Measurements from ENCODE around the gene SORL1-AS1.

SORL1-AS1 gene

GRCh38 chr11:121455115-121455514 is 2.3 kb upstream of the SORL1-AS1 start:
- no peak overlapping the region for H3K4me3 ChIP-seq (ENCODE audit: control insufficient read depth, low read depth, low read length)
- no peak for TF ChIP-seq CTCF (conservative IDR thresholded peaks at IDR 0.05; ENCODE audit: control insufficient read depth, insufficient read depth, low read depth, low read length)
- no peak for DNase-seq (ENCODE audit: low read depth)

- no peak for TF ChIP-seq CTCF (conservative IDR thresholded peaks at IDR 0.05; ENCODE audit: control insufficient read depth, insufficient read depth, low read depth, low read length)
- DNase-seq (ENCODE audit: low read depth), result no peak
- no peak overlapping the region for H3K4me3 ChIP-seq (ENCODE audit: control insufficient read depth, low read depth, low read length)
These were observed 977 bp upstream of the SORL1-AS1 start for GRCh38 chr11:121453589-121454299.

- DNase-seq (ENCODE audit: low read depth), result peak; percentile 23
- H3K4me3 ChIP-seq (ENCODE audit: control insufficient read depth, low read depth, low read length), result peak within 1 kb of the TSS; percentile 33
- TF ChIP-seq CTCF (conservative IDR thresholded peaks at IDR 0.05; ENCODE audit: control insufficient read depth, insufficient read depth, low read depth, low read length), result peak; percentile 30
These were observed 670 bp downstream of the SORL1-AS1 start, which contains the start of gene SORL1 for GRCh38 chr11:121451986-121452608. Gene SORL1 (plus strand): TSS chr11:121452314. CDS start chr11:121452332, 18 bp downstream.

GRCh38 chr11:121451178-121451985 is 1.4 kb downstream of the SORL1-AS1 start:
- no peak for DNase-seq (ENCODE audit: low read depth)
- no peak for TF ChIP-seq CTCF (conservative IDR thresholded peaks at IDR 0.05; ENCODE audit: control insufficient read depth, insufficient read depth, low read depth, low read length)
- H3K4me3 ChIP-seq (ENCODE audit: control insufficient read depth, low read depth, low read length), result peak overlapping the region; percentile 27

- no peak overlapping the region for H3K4me3 ChIP-seq (ENCODE audit: control insufficient read depth, low read depth, low read length)
- no peak for TF ChIP-seq CTCF (conservative IDR thresholded peaks at IDR 0.05; ENCODE audit: control insufficient read depth, insufficient read depth, low read depth, low read length)
- DNase-seq (ENCODE audit: low read depth), result no peak
These were observed 2.4 kb downstream of the SORL1-AS1 start for GRCh38 chr11:121450401-121450800.

- no peak for DNase-seq (ENCODE audit: low read depth)
- H3K4me3 ChIP-seq (ENCODE audit: control insufficient read depth, low read depth, low read length), result no peak overlapping the region
- no peak for TF ChIP-seq CTCF (conservative IDR thresholded peaks at IDR 0.05; ENCODE audit: control insufficient read depth, insufficient read depth, low read depth, low read length)
These were observed 3.1 kb downstream of the SORL1-AS1 start for GRCh38 chr11:121449626-121450025.
